GM23338 (cell line): Measurements from ENCODE around the gene MYOD1. TPM values are rescaled to one million over a fixed set of nuclear protein-coding genes. Genes with fewer than 3 reads are reported as not detected.

Experiments used
- ATAC-seq: fragments of 200-7000 bp; cut with Tn5 transposase; 3 replicates; pipeline ENCODE4 v1.9.1; 2020
- DNase-seq: peaks from one replicate; pipeline ENCODE4 v3.0.0-alpha.2; 2015; ENCODE audit warnings: low spot score
- H2AFZ ChIP-seq: fragments of 200-600 bp; sonication (generic); 2 replicates; pipeline ENCODE4 v1.8.0; 2016; ENCODE audit warnings: antibody characterized with exemption, mild to moderate bottlenecking, moderate library complexity
- H3F3A ChIP-seq: fragments of 200-600 bp; sonication (generic); replicated peaks from 2 replicates; pipeline ENCODE4 v1.8.0; 2017; ENCODE audit warnings: antibody characterized with exemption, mixed run types, low read depth
- H3K27ac ChIP-seq: fragments of 200-600 bp; sonication (generic); 2 replicates; pipeline ENCODE4 v1.6.1; 2016; ENCODE audit warnings: low read depth
- H3K27me3 ChIP-seq: fragments of 200-600 bp; sonication (generic); 2 replicates; pipeline ENCODE4 v1.8.0; 2016; ENCODE audit warnings: mild to moderate bottlenecking, mixed run types, moderate library complexity; ENCODE audit not compliant: insufficient read depth
- H3K36me3 ChIP-seq: fragments of 200-600 bp; sonication (generic); 2 replicates; pipeline ENCODE4 v1.8.0; 2016; ENCODE audit warnings: mild to moderate bottlenecking; ENCODE audit not compliant: insufficient read depth
- H3K4me1 ChIP-seq: fragments of 200-600 bp; sonication (generic); 2 replicates; pipeline ENCODE4 v1.8.0; 2016; ENCODE audit warnings: mild to moderate bottlenecking, moderate library complexity; ENCODE audit not compliant: insufficient read depth
- H3K4me2 ChIP-seq: fragments of 200-600 bp; sonication (generic); 2 replicates; pipeline ENCODE4 v1.7.1; 2017; ENCODE audit warnings: mixed run types
- H3K4me3 ChIP-seq: fragments of 200-600 bp; sonication (generic); 2 replicates; pipeline ENCODE4 v1.6.1; 2016; ENCODE audit warnings: mixed run types
- H3K79me2 ChIP-seq: fragments of 200-600 bp; sonication (generic); replicated peaks from 2 replicates; pipeline ENCODE4 v1.8.0; 2017; ENCODE audit warnings: mild to moderate bottlenecking; ENCODE audit not compliant: insufficient read depth
- H3K9me2 ChIP-seq: fragments of 200-600 bp; sonication (generic); 2 replicates; pipeline ENCODE4 v1.8.0; 2017; ENCODE audit not compliant: insufficient read depth
- H4K20me1 ChIP-seq: fragments of 200-600 bp; sonication (generic); replicated peaks from 2 replicates; pipeline ENCODE4 v1.8.0; 2017; ENCODE audit warnings: mild to moderate bottlenecking; ENCODE audit not compliant: insufficient read depth
- H3K27ac Mint-ChIP-seq: 2 replicates; pipeline ENCODE4 v1.8.0; 2020; ENCODE audit warnings: inconsistent platforms, mild to moderate bottlenecking, moderate library complexity, mixed read lengths
- H3K27me3 Mint-ChIP-seq: 3 replicates; pipeline ENCODE4 v1.8.0; 2022; ENCODE audit warnings: low read depth, mild to moderate bottlenecking, moderate library complexity, mixed read lengths, inconsistent platforms; ENCODE audit not compliant: insufficient read depth, poor library complexity
- H3K36me3 Mint-ChIP-seq: 3 replicates; pipeline ENCODE4 v1.8.0; 2021; ENCODE audit warnings: low read depth, mild to moderate bottlenecking, inconsistent platforms, moderate library complexity, mixed read lengths
- H3K4me1 Mint-ChIP-seq: 3 replicates; pipeline ENCODE4 v1.8.0; 2020; ENCODE audit warnings: mild to moderate bottlenecking, inconsistent platforms, mixed read lengths
- H3K4me3 Mint-ChIP-seq: 3 replicates; pipeline ENCODE4 v1.8.0; 2021; ENCODE audit warnings: moderate library complexity, mild to moderate bottlenecking, inconsistent platforms, mixed read lengths
- H3K9me3 Mint-ChIP-seq: 3 replicates; pipeline ENCODE4 v1.8.0; 2020; ENCODE audit warnings: moderate library complexity, mild to moderate bottlenecking, inconsistent platforms, mixed read lengths
- CREB1 ChIP-seq: fragments of 250-450 bp; sonication (Bioruptor Pico); IDR thresholded peaks from 2 replicates; pipeline ENCODE4 v1.5.0; 2020; ENCODE audit warnings: low read depth, mild to moderate bottlenecking, moderate library complexity
- EZH2 ChIP-seq: fragments of 200-600 bp; sonication (generic); IDR thresholded peaks from one replicate; pipeline ENCODE4 v1.8.0; 2017; ENCODE audit warnings: antibody characterized with exemption, mild to moderate bottlenecking, low read depth; ENCODE audit not compliant: unreplicated experiment
- JUNB ChIP-seq: IDR thresholded peaks from one replicate; pipeline ENCODE4 v1.6.1; 2016; ENCODE audit warnings: antibody characterized with exemption; ENCODE audit not compliant: unreplicated experiment
- NANOG ChIP-seq: IDR thresholded peaks from 2 replicates; pipeline ENCODE4 v1.6.1; 2016; ENCODE audit warnings: antibody characterized with exemption, borderline replicate concordance
- POLR2AphosphoS5 ChIP-seq: IDR thresholded peaks from 2 replicates; pipeline ENCODE4 v1.6.1; 2016; ENCODE audit warnings: antibody characterized with exemption, low read depth
- STAT1 ChIP-seq: IDR thresholded peaks from one replicate; pipeline ENCODE4 v1.6.1; 2016; ENCODE audit warnings: antibody characterized with exemption; ENCODE audit not compliant: unreplicated experiment
- ZNF114 ChIP-seq: fragments of 250-450 bp; sonication (Bioruptor Pico); IDR thresholded peaks from 2 replicates; pipeline ENCODE4 v1.5.0; 2020; ENCODE audit warnings: mild to moderate bottlenecking, moderate library complexity
- ZNF331 ChIP-seq: fragments of 250-450 bp; sonication (Bioruptor Pico); IDR thresholded peaks from 2 replicates; pipeline ENCODE4 v1.5.0; 2020; ENCODE audit warnings: low read depth, mild to moderate bottlenecking, moderate library complexity
- polyA plus RNA-seq: library from polyadenylated mRNA; unstranded; fragments of >200 nt; fragmentation: Nextera tagmentation; extraction: Ambion mirVana; gene quantifications from 2 replicates; pipeline ENCODE4 v1.2.1, GENCODE V29; 2016
- total RNA-seq: library from RNA; depleted of rRNA; stranded (reverse); fragments of >200 nt; shearing (Covaris generic); gene quantifications from 2 replicates; pipeline ENCODE4 v1.2.3, GENCODE V29; 2014
- TF ChIP-seq, protein P1 (sequence below): IDR thresholded peaks from 2 replicates; pipeline ENCODE4 v1.6.1; 2016; ENCODE audit warnings: antibody characterized with exemption
- TF ChIP-seq, protein P2 (sequence below): IDR thresholded peaks from one replicate; pipeline ENCODE4 v1.6.1; 2018; ENCODE audit warnings: antibody characterized with exemption; ENCODE audit not compliant: unreplicated experiment

MYOD1 gene
- total and polyA plus RNA-seq, 2 experiments from 2014 or later, result not detected

DNA sequence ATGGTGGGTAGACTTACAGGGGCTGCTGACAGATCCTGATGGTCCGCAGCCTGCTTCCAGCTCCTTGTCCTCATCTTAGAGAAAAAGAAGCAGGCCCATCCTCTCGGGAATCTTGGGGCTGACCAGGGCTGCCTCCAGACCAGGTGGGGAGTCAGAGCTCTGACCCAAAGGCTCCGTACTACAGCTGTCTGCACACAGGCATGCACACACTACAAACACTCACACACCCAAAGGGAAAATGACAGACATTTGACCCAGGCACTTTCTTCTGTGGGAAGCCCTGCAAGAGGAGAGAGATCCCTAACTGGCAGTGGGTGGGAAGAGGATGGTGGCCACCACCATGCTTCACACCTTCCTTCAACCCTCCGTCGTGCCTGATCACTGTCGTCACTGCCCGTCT lies 46.9 kb upstream of the MYOD1 start (continued):
- TF ChIP-seq, protein P1, sequence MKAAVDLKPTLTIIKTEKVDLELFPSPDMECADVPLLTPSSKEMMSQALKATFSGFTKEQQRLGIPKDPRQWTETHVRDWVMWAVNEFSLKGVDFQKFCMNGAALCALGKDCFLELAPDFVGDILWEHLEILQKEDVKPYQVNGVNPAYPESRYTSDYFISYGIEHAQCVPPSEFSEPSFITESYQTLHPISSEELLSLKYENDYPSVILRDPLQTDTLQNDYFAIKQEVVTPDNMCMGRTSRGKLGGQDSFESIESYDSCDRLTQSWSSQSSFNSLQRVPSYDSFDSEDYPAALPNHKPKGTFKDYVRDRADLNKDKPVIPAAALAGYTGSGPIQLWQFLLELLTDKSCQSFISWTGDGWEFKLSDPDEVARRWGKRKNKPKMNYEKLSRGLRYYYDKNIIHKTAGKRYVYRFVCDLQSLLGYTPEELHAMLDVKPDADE, result no peak

DNA sequence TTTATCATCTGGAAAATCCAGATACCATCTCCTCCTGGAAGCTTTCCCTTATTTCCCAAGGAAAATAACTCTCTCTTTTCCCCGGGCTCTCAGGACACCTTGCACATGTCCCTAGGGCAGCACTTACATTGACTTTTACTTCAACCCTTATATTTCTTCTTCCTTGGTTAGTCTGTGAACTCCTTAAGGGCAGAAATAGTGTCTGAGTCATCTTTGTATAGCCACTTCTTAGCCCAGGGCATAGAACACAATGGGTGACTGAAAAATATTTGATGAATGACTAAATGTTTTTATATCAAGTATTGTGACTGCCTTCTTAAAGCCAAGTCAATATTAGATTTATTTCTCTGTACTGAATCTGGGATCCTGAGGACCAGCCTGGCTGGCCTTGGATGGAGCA lies 45.4 kb upstream of the MYOD1 start:
- Mint-ChIP-seq H3K4me3 (no peak overlapping the region), H3K4me1 (no peaks in the 10 kb centered on the region), H3K9me3 (peaks cover 19% of the 10 kb centered on the region), H3K27me3 (peaks cover 5% of the 10 kb centered on the region), H3K36me3 (no peaks in the 10 kb centered on the region; the same call in 2 of the 3 replicates), H3K27ac (no peak overlapping the region)
- Histone ChIP-seq H3K4me1 (no peaks in the 10 kb centered on the region), H3K36me3 (no peaks in the 10 kb centered on the region), H3K4me2 (no peak overlapping the region), H2AFZ (no peak overlapping the region), H3F3A (no peaks in the 10 kb centered on the region), H4K20me1 (no peaks in the 10 kb centered on the region), H3K4me3 (no peak overlapping the region), H3K79me2 (no peaks in the 10 kb centered on the region), H3K27ac (no peak overlapping the region), H3K9me2 (peaks cover 5% of the 10 kb centered on the region; the same call in 1 of the 2 replicates), H3K27me3 (peaks cover 7% of the 10 kb centered on the region; the same call in 1 of the 2 replicates)
- TF ChIP-seq JUNB (no peak), CREB1 (no peak), ZNF331 (CRISPR knock-in tag) (no peak), STAT1 (no peak), NANOG (no peak), EZH2 (no peak), ZNF114 (CRISPR knock-in tag) (no peak), POLR2AphosphoS5 (no peak)
- TF ChIP-seq, protein P2, sequence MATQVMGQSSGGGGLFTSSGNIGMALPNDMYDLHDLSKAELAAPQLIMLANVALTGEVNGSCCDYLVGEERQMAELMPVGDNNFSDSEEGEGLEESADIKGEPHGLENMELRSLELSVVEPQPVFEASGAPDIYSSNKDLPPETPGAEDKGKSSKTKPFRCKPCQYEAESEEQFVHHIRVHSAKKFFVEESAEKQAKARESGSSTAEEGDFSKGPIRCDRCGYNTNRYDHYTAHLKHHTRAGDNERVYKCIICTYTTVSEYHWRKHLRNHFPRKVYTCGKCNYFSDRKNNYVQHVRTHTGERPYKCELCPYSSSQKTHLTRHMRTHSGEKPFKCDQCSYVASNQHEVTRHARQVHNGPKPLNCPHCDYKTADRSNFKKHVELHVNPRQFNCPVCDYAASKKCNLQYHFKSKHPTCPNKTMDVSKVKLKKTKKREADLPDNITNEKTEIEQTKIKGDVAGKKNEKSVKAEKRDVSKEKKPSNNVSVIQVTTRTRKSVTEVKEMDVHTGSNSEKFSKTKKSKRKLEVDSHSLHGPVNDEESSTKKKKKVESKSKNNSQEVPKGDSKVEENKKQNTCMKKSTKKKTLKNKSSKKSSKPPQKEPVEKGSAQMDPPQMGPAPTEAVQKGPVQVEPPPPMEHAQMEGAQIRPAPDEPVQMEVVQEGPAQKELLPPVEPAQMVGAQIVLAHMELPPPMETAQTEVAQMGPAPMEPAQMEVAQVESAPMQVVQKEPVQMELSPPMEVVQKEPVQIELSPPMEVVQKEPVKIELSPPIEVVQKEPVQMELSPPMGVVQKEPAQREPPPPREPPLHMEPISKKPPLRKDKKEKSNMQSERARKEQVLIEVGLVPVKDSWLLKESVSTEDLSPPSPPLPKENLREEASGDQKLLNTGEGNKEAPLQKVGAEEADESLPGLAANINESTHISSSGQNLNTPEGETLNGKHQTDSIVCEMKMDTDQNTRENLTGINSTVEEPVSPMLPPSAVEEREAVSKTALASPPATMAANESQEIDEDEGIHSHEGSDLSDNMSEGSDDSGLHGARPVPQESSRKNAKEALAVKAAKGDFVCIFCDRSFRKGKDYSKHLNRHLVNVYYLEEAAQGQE, result no peak
- TF ChIP-seq, protein P1, result no peak
- DNase-seq (no peak), ATAC-seq (no peak)
